Nucleus accumbens (tissue), 56 donors: ENCODE results near the gene NXN.
A peak's percentile ranks its signal among the peaks of the same experiment; 100 is the strongest.
"Not testable (repeated sequence)": the region's sequence is repeated elsewhere in the genome, so short reads cannot be mapped to it uniquely, and the experiment has no call there.

Experiments used
- DNase-seq, 56 donors: peaks; one replicate each; lab custom pipeline; 2025; lab: John Stamatoyannopoulos, UW

The NXN gene

DNA sequence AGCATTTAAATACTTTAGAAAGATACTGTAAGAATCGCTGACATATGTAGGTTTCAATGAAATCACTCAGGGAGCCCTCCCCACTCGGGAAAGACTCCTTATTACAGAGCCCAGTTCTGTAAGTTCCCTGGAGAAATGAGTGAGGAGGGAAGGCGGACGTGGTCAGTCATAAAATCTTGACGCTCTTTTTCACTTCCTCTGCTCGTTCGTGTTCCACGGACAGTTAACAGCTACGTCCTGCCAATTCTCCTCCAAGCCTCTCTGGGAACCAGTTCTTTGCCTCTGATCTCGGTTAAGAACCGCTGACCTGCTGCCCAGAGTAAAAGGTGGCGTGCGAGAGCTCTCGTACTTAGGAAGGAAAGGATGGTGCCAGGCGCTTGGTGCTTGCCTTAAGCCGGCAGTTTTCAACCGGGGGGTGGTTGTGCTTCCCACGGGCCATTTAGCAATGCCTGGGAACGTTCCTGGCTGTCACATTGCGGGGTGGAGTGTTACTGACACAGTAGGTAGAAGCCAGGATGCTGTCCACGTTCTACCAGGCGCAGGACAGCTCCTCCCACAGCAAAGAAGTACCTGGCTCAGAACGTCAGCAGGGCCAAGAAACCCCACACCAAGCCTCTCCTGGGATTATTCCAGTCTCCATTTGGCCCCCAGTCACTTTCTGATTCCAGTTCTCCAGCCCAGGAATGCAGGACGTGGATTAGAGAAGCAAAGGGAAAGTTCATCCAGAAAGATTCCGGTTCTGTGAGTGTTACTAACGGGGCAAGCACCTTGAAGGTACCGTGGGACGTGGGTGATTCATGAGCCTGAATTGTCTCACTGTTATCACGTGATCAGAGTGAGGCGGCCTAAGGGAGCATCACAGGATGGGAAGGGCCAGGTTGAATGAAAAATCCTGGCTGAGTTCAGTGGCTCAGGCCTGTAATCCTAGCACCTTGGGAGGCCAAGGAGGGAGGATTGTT is 109.7 kb downstream of the NXN start:
- peak in 6 of 56 donors; percentile 3 to 33 (median 14) for DNase-seq

DNA sequence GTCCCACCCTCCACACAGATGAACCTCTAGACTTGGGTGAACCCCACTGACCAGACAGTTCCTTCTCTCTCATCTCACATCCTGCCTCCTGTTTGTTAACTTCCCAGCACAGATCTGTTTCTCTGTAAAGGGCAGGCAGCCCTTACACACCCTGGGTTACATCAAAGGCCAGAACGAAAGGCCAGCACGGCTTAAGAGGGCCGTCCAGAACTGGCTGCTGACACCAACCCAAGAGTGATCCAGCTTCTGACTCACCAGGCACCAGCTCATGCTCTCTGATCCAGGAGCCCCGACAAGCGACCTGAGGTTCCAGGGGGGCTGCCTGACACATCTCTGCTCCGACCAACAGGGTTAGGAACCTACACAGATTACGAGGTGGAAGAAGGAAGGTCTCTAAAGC is 110.5 kb downstream of the NXN start:
- DNase-seq, result peak in 1 of 56 donors; percentile 4

DNA sequence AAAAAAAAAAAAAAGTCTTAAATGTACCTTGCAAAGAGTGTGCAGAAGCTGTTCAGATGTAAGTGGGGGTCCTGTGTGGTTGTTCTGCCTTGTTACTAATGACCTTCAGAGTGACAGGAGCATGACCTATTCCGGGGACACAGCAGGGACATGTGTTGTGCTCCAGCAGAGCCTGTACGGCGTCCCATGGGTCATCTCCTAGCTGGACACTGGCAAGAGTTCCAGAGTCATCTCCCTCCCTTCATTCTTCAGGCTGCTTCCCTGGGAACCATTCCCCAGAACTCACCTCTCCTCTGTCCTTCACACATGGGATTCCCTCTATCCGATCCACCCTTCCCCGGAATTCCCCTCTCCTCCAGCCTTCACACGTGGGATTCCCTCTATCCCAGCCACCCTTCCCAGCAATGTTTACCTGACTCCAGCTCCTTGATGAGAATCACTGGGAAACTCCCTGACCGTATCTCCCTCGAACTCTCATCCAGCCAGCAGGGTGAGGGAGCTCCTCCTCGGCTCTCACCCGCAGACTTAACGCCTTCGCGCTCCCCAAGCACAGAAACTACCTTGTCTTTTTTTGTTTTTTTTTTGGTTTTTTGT is 111.6 kb downstream of the NXN start:
- DNase-seq, result no peak

DNA sequence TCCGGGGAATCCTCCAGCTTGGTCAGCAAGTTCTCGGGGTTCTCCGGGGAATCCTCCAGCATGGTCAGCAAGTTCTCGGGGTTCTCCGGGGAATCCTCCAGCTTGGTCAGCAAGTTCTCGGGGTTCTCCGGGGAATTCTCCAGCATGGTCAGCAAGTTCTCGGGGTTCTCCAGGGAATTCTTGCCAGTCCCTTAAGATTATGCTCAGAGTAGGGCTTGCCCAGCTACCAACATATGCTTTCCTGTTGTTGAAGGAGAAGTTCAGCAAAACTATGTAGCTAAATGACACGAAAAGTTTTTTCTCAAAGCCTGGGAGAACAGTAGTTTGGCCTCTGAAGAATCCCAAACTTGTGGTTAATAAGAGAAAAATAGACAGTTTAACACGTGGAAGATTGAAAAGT is 112.3 kb downstream of the NXN start:
- not testable (repeated sequence) for DNase-seq

DNA sequence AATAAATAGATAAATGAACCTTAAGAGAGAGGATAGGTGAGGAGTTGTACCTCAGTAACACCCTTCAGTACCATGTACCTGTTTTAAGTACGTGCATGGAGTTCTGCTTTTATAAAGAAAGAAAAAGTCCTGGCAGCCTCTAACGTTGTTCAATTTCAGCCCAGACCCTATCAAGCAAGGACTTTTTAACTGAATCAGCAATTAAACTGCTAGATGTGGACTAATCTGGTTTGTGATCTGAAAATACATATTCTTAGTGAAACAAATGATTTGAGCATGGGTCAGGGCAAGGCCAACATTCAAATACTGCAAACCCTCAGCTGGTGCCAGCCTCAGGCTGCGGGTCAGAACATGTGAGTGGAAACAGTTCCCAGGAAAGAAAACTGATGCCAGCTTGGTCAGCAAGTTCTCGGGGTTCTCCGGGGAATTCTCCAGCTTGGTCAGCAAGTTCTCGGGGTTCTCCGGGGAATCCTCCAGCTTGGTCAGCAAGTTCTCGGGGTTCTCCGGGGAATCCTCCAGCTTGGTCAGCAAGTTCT is 112.9 kb downstream of the NXN start:
- DNase-seq, result no peak

DNA sequence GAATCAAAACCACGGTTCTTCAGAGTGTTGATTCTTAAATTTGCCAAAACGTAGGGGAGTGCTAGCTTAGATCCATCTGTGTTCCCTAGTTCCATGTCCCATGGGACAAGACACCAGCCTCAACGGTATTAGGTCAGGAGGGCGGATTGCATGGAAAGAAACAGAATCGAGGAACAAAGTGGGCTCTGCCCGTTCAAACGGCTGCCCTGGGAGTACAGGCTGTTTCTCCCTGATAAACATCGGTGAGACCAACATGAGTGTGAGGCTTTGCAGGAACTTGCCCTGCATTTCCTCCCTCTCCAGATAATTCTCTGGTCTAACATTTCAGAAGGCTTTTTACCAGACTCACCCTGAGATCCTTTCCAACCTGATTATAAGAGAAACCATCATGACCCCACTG is 115.3 kb downstream of the NXN start:
- no peak for DNase-seq

DNA sequence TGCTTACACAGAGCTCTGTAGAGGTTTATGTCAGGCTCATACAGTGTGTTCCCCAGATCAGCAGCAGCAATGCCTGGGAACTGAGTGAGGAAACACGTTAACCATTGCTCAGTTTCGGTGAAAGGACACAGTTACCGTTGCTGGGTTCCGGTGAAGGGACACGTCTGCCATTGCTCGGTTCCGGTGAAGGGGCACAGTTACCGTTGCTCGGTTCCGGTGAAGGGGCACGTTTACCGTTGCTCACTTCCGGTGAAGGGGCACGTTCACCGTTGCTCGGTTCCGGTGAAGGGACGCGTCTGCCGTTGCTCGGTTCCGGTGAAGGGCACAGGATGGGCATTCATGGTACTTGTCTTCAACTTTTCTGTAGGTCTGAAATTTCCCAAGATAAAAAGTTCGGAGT is 115.7 kb downstream of the NXN start:
- DNase-seq, result no peak

DNA sequence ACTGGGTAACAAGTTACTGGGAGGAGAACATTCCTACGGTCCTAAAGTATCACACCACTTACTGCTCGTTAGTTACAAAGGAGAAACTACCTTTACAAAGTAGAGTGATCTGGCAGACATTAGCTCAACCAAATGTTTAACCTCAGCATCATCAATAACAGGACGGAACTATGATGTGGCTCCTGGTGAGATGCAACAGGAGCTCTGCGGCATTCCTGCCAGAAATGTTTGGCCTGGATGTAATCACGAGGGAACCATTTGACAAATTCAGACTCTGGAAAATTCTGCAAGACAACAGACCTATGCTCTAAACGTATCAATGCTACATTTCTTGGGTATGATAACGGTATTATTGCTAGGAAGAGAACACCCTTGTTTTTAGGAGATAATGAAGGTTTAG is 117.0 kb downstream of the NXN start:
- no peak for DNase-seq

DNA sequence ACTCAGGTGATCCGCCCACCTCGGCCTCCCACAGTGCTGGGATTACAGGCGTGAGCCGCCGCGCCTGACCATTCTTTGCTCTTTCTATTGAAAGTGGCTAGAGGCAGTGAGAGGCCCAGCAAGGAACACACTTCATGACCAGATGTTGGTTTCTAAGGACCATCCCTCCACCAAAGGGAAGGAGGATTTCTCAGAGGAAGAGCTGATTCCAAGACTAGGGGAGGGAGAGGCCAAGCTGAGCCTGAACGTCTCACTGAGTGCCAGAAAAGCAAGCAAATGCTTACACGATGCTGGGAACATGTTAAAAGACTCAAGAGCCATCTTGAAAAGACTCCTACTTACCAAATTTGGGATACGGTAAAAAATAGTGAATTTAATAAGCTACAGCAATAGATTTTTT is 118.2 kb downstream of the NXN start:
- DNase-seq, result no peak

DNA sequence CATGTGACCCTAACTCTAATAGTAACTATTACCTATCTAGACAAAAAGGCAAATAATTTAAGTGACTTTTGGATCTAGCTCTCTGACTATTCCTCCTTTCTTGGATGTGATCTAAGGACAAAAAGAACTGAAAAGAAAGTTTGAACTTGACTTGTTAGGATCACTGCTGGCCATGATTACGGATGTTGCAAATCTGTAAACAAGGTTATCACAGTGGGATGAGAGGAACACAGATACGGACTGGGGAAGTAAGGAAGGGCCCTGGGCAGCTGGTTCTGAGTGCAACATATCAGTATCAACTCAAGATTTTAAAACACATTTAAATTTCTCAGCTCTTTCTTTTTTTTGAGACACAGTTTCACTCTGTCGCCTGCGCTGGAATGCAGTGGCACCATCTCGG is 118.8 kb downstream of the NXN start:
- DNase-seq, result no peak

DNA sequence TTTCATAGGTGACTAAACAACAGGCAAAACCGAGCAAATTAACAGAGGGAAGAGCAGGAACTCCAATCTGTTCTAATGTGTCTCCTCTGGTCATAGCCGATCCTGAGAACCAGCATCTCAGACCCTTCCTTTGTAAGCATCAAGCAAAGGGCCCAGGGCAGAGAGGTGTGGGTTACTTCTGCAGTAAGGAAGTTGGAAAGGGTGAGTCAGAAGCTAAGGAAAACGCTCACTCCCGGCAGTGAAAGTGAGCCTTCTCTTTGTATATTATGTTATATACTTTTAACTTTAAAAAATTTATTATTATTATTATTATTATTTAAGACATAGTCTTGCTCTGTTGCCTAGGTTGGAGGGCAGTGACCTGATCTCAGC is 119.8 kb downstream of the NXN start:
- no peak for DNase-seq

DNA sequence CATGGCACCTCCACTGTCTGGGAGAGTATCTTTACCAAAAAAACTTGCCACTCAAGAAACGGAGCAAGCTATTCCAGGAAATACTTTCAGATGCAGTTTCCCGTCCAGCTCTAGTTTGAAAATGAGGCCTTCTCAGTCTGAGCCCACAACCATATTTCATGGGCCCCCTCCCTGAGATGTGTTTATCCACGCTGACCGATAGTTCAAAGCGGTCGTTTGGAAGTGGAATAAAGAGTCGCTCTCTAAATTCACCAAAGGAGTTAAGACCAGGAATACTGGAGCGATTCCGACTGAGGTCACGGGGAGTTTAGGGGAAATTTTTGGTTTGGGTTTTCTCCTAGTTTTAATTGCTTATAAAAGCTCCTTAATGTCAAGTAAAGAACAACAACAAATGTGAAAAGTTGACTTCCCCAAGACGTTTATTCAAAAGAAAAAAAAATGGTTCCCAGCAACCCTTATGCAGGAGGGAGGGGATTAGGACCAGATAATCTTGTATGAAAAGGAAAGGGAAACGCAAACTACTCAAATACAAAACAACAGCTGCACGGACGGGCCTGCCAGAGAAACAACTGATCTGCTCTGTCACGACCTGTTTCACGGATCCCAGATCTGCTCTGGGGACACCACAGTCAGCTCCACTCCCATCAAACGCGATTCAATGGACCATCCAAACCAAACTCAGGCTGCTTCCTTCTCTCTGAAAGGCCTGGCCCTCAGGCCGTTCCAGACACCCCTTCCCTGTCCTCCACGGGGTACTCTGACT is 120.3 kb downstream of the NXN start:
- no peak for DNase-seq

DNA sequence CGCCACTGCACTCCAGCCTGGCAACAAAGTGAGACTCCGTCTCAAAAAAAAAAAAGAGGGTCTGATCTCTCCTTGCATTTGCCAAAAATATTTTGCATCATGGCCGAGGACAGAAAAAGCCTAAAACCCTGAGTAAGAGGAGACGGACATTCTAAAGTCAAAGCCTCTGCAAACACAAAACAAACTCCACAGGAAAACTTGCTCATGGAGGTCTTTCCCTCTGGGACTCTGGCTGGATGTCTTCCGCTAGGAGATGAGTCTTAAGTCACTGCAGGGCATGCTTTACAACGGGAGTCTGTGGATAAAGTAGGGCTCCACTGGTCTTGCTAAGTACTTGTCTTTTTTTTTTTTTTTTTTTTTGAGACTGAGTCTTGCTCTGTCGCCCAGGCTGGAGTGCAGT is 123.4 kb downstream of the NXN start:
- no peak for DNase-seq

DNA sequence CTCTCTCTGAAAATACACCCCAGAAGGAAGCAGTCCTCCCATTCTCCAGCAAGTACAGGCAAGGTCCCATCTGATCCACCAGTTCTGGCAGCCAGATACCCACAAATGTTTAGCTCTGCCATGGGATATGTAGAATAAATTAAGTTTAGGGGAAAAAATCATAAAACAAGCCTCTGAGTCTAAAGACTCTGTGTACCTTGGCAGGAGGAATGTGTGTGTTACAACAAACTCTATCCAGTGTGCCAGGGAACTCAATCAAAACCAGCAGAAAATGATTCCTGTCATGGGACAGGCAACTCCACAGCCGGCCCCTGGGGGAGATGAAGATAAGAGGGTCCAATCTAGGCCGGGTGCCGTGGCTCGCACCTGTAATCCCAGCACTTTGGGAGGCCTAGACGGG is 124.0 kb downstream of the NXN start:
- no peak for DNase-seq

DNA sequence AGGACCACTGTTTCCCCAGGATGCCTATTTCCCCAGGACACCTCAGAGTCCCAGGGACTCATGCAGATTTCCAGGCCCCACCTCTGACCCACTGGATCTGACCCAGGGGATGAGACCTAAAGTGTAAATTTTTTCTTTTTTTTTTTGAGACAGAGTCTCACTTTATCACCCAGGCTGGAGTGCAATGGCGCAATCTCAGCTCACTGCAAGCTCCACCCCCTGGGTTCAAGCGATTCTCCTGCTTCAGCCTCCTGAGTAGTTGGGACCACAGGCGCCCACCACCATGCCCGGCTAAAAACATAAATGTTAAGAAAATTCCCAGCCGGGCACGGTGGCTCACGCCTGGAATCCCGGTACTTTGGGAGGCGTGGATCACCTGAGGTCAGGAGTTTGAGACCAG is 126.7 kb downstream of the NXN start:
- not testable (repeated sequence) for DNase-seq

DNA sequence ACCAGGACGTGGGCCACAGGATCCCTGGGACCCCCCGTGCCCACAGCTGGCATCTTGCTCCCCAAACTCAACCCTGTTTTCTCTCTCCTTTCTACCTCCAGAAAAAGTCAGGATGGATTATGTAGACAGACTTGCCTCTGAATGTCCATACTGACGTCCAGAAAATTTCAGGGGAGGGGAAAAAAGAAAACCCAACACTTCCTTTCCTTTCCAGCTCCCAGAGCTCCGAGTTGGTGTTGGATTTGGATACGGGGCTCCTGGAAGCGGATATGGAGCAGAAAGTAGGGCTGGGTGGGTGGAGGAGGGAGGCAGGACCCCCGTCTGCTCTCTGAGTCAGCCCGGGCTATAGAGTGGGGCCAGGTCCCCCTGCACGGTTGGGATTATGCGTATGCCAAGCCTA is 127.2 kb downstream of the NXN start:
- no peak for DNase-seq

DNA sequence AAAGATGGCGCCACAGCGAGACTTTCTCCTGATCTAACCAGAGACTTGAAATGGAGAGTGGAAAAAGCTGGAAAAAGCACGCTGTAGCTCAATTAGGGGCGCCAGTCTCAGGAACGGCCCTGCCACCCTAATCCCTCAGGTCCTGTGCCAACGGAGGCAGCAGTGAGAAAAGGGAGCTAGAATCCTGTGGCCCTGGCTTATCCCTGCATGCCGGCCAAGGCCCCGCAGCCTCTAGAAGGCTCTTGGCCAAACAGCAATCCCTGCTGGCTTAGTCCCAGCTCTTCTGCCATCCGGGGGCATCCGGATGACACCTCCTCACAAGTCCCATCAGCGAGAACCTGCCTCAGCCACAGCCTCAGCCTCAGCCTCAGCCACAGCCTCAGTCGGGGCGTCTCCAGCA is 127.7 kb downstream of the NXN start:
- DNase-seq, result peak in 1 of 56 donors; percentile 9

DNA sequence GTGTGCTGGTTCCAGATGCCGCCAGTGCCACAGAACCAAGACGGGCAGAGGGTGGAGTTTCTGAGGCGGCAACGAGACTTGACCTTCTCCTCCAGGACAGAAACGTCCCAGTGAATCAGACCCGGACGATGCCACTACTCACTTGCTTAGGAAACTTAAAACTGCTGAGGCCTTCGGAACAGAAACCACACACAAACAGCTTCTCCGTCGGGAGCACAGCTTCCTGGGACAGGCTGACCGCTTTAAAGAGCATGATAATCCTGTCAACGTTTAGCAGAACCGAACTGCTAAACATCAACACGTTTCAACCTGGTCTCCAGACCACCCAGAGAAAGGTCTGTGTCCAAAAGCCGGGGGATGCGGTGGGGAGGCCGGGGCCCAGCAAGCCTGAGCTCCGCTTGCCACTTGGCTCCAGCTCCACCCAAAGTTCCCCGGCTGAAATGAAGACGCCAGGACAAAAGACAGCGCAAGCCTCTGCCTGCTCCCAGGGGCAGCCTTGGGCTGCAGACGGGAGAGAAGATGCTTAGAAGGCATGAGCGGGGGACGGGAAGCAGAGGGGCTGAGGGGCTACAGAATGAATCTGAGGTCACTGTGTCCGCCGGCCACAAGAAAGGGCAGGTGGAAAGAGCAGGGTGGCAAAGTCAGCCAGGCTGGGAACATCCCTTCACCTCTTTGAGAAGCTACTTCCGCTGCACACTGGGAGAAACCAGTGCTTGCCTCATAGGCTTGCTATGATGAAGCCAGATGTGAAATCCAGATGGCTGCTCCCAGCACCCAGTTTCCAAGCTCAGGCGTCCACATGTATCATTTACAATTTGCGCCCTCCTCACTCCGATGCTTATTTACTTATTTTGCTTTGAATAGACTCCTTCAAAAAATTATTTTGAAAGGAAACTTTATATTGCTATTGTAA is 128.5 kb downstream of the NXN start:
- DNase-seq, result no peak

DNA sequence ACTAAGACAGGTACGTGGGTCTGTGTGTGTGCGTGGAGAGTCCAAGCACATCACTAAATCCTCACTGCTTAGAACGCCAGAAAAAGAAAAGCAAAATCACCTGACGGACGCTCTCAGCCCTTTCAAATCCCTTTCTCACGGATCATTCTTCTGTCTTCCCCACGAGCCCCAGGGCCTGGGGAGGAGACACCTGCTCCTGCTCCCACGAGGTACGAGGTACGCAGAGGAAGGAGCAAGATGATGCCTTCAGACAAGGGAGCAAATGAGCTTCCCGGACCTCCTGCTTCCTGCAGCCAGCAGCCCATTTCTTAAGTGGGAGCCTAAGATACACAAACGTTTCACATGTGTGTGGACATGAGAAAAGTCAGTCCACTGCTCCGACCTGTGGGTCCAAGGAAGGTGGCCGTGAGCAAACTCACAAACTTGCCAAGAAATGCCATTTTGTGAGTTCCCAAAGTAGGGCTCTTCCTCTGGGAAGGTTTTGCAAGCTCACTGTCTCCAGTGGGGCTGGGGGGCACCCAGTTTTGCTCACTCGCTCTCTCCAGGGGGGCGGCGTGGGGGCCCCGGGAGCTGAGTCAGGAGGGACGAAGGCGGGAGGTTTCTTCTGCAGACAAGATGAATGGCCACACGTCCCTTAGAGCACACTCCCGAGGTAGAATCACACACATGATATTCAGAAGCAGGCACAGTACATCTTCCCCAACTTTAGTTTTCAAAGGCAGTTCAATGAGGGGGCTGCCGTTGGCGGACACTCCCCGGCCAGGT is 129.3 kb downstream of the NXN start:
- no peak for DNase-seq
